ENCODE data around the gene ZNF385B.

The ZNF385B gene

DNA sequence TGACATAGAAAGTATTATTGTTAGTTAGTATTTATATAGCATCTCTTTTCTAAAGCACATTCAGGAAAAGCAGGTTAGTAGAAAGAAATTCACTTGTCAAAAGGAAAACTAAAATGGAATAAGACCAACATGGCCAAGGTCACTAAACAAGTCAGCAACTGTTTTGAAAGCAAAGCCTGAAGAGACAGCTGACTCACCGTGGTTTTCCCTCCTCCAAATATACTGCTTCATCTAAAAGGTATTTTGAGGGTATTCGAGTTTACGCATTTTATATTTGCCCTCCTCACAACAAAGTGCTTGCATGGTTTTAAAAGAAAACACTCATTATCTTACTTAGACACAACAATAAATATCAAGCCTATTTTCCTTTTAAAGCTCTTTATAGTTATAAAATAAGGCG, 24.0 kb downstream of the ZNF385B start:
- peaks cover 16% of the 10 kb centered on the region for H3K27me3 Mint-ChIP-seq (ENCODE audit: low read depth)
- H3K36me3 Mint-ChIP-seq (ENCODE audit: low read depth), result no peaks in the 10 kb centered on the region
- no peak overlapping the region for H3K4me3 Mint-ChIP-seq
- H3K9me3 Mint-ChIP-seq, result no peaks in the 10 kb centered on the region
- H3K4me1 Mint-ChIP-seq (ENCODE audit: low read depth), result no peaks in the 10 kb centered on the region
- H3K27ac Mint-ChIP-seq, result no peak overlapping the region

DNA sequence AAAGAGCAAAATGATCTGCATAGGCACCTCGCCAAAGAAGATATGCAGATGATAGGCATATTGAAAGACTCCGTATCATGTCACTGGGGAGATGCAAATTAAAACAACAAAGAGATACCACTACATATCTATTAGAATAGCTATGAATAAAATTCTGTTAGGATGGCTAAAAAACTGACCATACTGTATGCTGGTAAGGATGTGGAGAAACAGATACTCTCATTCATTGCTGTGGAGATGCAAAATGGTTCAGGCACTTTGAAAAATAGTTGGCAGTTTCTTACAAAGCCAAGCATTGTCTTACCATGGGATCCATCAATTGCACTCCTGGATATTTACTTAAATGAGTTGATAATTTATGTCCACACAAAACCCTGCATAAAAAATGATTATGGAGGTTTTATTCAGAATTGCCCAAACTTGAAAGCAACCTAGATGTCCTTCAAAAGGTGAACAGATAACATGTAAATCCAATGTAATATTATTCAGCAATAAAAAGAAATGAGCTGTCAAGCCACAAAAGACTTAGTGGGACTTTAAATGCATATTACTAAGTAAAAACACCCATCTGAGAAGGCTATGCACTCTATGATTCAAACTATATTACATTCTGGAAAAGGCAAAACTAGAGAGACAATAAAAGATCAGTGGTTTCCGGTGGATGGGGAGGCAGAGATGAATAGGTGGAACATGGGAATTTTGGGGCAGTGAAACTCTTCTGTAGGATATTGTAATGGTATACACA, 31.2 kb downstream of the ZNF385B start:
- H3K4me1 Mint-ChIP-seq (ENCODE audit: low read depth), result no peaks in the 10 kb centered on the region

DNA sequence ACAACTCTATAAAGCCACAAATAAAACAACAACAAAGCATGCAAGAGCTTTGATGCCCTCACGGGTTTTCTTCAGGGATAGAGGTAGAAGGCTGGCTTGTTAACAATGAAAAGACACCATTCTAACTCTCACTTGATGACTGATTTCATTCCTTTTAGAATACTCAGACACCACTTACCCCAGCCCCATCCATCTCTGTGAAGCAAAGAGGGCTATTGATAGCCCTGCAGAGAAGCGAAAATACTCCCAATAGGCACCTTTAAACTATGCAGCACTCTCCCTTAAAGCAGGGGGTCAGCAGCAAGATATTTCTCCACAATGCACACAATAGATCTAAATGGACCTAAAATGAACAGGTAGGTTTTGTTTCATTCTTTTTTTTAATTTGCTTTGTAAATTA, 35.1 kb downstream of the ZNF385B start:
- Mint-ChIP-seq H3K4me3 (no peak overlapping the region), H3K27ac (no peak overlapping the region), H3K36me3 (ENCODE audit: low read depth) (no peaks in the 10 kb centered on the region), H3K9me3 (no peaks in the 10 kb centered on the region), H3K27me3 (ENCODE audit: low read depth) (no peaks in the 10 kb centered on the region), H3K4me1 (ENCODE audit: low read depth) (no peaks in the 10 kb centered on the region)

More for the DNA sequence above, 31.2 kb downstream of the ZNF385B start:
- Mint-ChIP-seq H3K27ac (no peak overlapping the region), H3K27me3 (ENCODE audit: low read depth) (peaks cover 6% of the 10 kb centered on the region), H3K9me3 (no peaks in the 10 kb centered on the region), H3K4me3 (no peak overlapping the region), H3K36me3 (ENCODE audit: low read depth) (no peaks in the 10 kb centered on the region)

DNA sequence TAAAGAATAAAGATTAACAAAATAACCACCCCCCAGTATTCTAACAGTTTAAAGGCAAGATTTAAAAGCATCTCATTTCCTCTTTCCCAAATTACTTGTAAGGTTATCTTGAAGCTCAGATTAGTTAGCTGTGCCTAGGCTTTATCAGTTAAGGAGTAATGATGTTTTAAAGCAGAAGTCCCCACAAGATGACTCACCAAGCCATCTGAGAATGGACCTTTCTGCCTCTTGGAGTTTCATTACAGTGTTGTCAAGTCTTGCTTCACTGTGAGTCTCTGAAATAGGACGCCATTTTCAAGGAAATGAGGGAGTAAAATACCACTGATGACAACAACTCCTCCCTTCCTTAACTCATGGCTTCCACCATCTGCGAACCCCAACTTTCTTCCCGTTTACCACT, 35.9 kb downstream of the ZNF385B start:
- H3K4me1 Mint-ChIP-seq (ENCODE audit: low read depth), result no peaks in the 10 kb centered on the region
- no peaks in the 10 kb centered on the region for H3K9me3 Mint-ChIP-seq

DNA sequence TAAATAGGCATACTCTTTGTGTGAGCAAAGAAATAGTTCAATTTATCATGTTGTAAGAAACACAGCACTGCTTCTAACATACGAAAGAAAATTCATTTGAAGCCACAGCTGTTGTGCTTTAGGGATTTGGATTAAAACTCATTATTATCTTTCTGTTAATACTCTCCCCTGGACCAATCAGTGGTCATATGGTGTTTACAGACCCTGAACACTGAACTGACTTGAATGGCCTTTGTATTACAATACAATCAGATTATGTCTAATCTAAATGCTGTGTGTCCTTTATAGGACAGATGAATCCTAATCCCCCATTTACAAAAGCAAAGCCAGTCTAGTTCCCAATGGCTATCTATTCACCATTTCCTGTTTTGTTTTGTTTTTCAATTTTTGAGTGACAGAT, 36.5 kb downstream of the ZNF385B start:
- Mint-ChIP-seq H3K4me3 (no peak overlapping the region), H3K27me3 (ENCODE audit: low read depth) (no peaks in the 10 kb centered on the region), H3K27ac (no peak overlapping the region), H3K36me3 (ENCODE audit: low read depth) (no peaks in the 10 kb centered on the region), H3K9me3 (no peaks in the 10 kb centered on the region), H3K4me1 (ENCODE audit: low read depth) (no peaks in the 10 kb centered on the region)

More for the DNA sequence above, 35.9 kb downstream of the ZNF385B start:
- Mint-ChIP-seq H3K27ac (no peak overlapping the region), H3K36me3 (ENCODE audit: low read depth) (no peaks in the 10 kb centered on the region), H3K27me3 (ENCODE audit: low read depth) (no peaks in the 10 kb centered on the region), H3K4me3 (no peak overlapping the region)

DNA sequence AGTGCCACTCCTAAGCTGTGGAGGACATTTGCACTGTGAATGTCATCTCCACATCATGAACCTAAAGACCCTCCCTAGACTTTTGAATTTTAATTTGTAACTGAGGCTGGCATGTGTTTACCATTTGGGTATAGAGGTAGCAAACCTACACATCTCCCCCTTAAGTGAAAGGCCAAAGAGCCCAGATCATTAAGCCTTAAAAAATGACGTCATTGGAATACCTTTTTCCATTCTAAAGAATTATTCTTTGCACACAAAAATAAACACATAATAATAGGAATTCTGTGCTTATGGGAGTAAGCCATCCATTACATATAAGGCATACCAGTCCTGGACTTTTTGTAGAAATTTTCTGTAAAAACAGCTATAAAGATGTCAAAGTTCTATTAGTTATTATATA, 38.9 kb downstream of the ZNF385B start:
- H3K36me3 Mint-ChIP-seq (ENCODE audit: low read depth), result no peaks in the 10 kb centered on the region
- H3K9me3 Mint-ChIP-seq, result no peaks in the 10 kb centered on the region
- H3K4me3 Mint-ChIP-seq, result no peak overlapping the region
- no peaks in the 10 kb centered on the region for H3K4me1 Mint-ChIP-seq (ENCODE audit: low read depth)
- no peak overlapping the region for H3K27ac Mint-ChIP-seq
- no peaks in the 10 kb centered on the region for H3K27me3 Mint-ChIP-seq (ENCODE audit: low read depth)

DNA sequence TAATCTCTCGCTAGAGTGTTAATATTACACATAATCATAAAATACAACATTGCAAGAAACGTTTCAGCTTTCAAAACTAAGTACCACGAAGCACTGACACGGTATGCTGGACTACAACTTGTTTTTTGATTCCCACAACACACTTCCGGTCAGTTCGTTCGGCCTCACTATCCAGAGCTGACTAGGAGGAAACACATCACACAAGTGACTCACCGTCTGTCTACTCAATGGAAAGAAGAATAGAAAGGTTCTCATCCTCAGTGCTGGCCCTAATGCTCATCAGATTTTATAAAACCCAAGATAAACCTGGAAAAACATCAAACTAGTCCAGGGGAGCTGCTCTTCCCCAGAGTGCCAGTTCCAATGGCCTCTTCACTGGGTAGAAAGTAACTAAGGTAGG, 42.9 kb downstream of the ZNF385B start:
- no peaks in the 10 kb centered on the region for H3K4me1 Mint-ChIP-seq (ENCODE audit: low read depth)
- no peak overlapping the region for H3K27ac Mint-ChIP-seq
- H3K9me3 Mint-ChIP-seq, result no peaks in the 10 kb centered on the region
- no peaks in the 10 kb centered on the region for H3K36me3 Mint-ChIP-seq (ENCODE audit: low read depth)
- H3K27me3 Mint-ChIP-seq (ENCODE audit: low read depth), result no peaks in the 10 kb centered on the region
- no peak overlapping the region for H3K4me3 Mint-ChIP-seq

DNA sequence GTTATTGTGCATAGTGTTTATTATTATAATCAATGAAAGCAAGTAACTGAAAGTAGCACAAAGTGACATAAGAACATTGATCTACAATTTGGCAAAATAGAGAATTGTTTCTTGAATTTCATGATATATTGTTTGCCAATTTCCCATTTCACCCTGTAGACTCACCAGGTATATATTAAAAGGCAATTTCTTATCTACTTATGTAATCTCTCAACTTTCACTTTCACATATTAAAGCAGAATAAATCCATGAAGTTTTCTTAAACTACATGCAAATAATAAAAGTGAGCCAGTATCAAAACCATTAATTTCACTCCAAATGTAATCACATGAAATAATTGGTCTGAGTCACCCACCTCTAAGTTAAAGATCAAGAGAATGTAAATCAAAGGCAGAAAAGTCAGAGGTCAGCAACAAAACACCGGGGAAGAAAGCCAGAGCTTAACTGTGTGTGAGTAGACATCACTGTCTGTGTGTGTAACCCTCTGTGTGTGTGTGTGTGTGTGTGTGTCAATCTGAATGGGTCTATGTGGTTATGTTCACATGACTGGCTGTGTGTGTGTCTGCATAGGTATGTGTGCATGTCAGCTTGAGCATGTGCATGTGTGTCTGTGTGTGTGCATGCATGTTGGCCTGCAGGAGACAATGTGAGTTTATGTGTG, 44.1 kb downstream of the ZNF385B start:
- Mint-ChIP-seq H3K36me3 (ENCODE audit: low read depth) (no peaks in the 10 kb centered on the region), H3K4me1 (ENCODE audit: low read depth) (no peaks in the 10 kb centered on the region), H3K9me3 (no peaks in the 10 kb centered on the region), H3K27me3 (ENCODE audit: low read depth) (no peaks in the 10 kb centered on the region), H3K27ac (no peak overlapping the region), H3K4me3 (no peak overlapping the region)

DNA sequence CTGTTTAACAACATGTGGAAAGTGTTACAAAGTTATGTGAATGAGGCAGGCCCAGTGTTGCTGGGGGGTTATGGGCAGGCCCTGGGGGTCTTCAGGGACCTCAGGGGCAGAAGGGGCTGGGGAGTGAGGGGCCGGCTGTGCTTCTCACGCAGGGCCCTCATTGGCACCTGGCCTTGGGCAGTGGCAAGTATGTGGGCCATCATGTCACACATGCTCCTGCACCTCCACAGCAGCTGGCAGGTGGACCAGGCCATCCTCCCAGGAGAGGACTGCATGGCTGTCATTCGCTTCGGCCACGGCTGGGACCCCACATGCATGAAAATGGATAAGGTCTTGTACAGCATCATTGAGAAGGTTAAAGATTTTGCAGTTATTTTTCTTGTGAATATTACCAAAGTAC, 47.4 kb downstream of the ZNF385B start:
- Mint-ChIP-seq H3K4me1 (ENCODE audit: low read depth) (no peaks in the 10 kb centered on the region), H3K27me3 (ENCODE audit: low read depth) (no peaks in the 10 kb centered on the region), H3K4me3 (no peak overlapping the region), H3K27ac (no peak overlapping the region), H3K36me3 (ENCODE audit: low read depth) (no peaks in the 10 kb centered on the region), H3K9me3 (no peaks in the 10 kb centered on the region)

DNA sequence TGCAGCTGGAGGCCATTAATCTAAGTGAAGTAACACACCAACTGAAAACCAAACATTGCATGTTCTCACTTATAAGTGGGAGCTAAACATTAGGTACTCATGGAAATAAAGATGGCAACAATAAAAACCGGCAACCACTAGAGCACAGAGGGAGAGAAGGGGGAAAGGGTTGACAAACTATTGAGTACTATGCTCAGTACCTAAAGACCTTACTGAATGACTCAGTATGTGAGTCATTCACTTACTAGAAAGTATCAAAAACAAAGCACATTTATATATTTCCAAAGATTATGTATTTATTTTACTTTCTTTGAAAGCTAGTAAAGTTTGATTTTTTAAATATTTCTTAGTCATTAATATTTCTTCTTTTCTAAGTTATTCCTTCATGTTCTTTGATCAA, 48.9 kb downstream of the ZNF385B start:
- Mint-ChIP-seq H3K36me3 (ENCODE audit: low read depth) (no peaks in the 10 kb centered on the region), H3K4me1 (ENCODE audit: low read depth) (no peaks in the 10 kb centered on the region), H3K27me3 (ENCODE audit: low read depth) (no peaks in the 10 kb centered on the region)

DNA sequence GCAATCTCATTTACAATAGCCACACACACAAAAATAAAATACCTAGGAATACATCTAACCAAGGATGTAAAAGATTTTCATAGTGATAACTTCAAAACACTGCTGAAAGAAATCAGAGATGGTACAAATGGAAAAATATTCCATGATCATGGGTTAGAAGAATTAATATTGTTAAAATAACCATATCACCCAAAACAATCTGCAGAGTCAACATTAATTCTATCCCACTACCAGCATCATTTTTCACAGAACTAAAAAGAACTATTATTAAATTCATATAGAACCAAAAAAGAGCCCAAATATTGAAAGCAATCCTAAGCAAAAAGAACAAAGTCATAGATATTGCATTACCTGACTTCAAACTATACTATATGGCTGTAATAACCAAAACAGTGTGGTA, 50.4 kb downstream of the ZNF385B start:
- Mint-ChIP-seq H3K36me3 (ENCODE audit: low read depth) (no peaks in the 10 kb centered on the region), H3K4me3 (no peak overlapping the region), H3K9me3 (no peaks in the 10 kb centered on the region), H3K27ac (no peak overlapping the region), H3K27me3 (ENCODE audit: low read depth) (no peaks in the 10 kb centered on the region), H3K4me1 (ENCODE audit: low read depth) (no peaks in the 10 kb centered on the region)

More for the DNA sequence above, 48.9 kb downstream of the ZNF385B start:
- no peak overlapping the region for H3K27ac Mint-ChIP-seq
- no peaks in the 10 kb centered on the region for H3K9me3 Mint-ChIP-seq
- H3K4me3 Mint-ChIP-seq, result no peak overlapping the region

DNA sequence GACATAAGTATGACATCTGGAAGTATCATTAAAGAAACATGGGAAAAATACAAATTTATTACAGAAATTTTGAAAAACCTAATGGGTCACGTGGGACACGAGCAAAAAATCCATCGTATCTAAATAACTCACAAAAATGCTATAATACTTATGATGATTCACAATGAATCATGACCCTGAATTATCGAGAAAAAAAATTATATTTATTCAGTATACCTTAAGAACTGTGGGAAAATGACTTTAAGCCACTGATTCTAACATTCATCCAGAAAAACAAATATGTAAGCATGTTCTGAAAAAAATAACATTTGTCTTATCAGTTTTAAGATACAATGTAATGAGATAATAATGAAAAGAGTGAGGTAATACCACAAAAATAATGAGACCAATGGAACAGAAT, 51.8 kb downstream of the ZNF385B start:
- H3K9me3 Mint-ChIP-seq, result no peaks in the 10 kb centered on the region

DNA sequence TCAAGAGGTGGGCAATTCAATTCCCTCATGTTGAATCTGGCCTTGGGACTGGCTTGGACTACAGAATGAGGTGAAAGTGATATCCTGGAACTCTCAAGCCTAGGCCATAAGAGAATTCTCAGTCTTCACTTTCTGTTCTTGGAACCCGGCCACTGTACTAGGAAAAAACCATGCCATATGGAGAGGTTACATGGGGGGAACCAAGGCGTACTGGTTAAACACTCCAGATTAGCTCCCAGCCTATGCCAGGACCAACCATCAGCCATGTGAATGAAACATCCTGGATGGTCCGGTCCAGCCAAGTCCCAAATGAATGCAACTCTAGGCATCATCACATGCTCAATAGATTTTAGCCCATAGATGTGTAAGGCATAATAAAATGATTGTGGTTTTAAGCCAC, 56.4 kb downstream of the ZNF385B start:
- H3K27me3 Mint-ChIP-seq (ENCODE audit: low read depth), result no peaks in the 10 kb centered on the region
- no peaks in the 10 kb centered on the region for H3K9me3 Mint-ChIP-seq
- H3K36me3 Mint-ChIP-seq (ENCODE audit: low read depth), result no peaks in the 10 kb centered on the region
- H3K4me1 Mint-ChIP-seq (ENCODE audit: low read depth), result no peaks in the 10 kb centered on the region
- H3K27ac Mint-ChIP-seq, result no peak overlapping the region
- H3K4me3 Mint-ChIP-seq, result no peak overlapping the region

More for the DNA sequence above, 51.8 kb downstream of the ZNF385B start:
- Mint-ChIP-seq H3K4me1 (ENCODE audit: low read depth) (no peaks in the 10 kb centered on the region), H3K4me3 (no peak overlapping the region), H3K36me3 (ENCODE audit: low read depth) (no peaks in the 10 kb centered on the region), H3K27me3 (ENCODE audit: low read depth) (no peaks in the 10 kb centered on the region), H3K27ac (no peak overlapping the region)

DNA sequence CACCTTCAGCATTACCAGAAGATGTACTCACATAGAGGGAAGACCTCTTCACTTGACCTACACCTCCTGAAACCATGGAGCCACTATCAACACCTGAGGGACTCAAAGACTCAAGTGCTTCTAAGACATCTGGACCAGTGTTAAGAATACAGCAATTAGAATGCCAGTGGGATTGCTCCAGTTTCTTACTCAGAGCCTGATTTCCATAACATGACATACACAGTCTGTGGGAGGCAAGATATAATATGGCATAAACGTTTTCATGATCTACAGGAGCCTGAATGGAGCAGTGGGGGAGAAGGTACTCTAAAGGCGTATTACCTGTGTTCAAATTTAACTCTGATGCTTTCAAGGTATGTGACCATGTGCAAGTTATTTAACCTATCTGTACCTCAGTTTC, 57.2 kb downstream of the ZNF385B start:
- H3K27me3 Mint-ChIP-seq (ENCODE audit: low read depth), result no peaks in the 10 kb centered on the region
- H3K36me3 Mint-ChIP-seq (ENCODE audit: low read depth), result no peaks in the 10 kb centered on the region
- H3K27ac Mint-ChIP-seq, result no peak overlapping the region
- no peaks in the 10 kb centered on the region for H3K9me3 Mint-ChIP-seq
- H3K4me3 Mint-ChIP-seq, result no peak overlapping the region
- no peaks in the 10 kb centered on the region for H3K4me1 Mint-ChIP-seq (ENCODE audit: low read depth)

DNA sequence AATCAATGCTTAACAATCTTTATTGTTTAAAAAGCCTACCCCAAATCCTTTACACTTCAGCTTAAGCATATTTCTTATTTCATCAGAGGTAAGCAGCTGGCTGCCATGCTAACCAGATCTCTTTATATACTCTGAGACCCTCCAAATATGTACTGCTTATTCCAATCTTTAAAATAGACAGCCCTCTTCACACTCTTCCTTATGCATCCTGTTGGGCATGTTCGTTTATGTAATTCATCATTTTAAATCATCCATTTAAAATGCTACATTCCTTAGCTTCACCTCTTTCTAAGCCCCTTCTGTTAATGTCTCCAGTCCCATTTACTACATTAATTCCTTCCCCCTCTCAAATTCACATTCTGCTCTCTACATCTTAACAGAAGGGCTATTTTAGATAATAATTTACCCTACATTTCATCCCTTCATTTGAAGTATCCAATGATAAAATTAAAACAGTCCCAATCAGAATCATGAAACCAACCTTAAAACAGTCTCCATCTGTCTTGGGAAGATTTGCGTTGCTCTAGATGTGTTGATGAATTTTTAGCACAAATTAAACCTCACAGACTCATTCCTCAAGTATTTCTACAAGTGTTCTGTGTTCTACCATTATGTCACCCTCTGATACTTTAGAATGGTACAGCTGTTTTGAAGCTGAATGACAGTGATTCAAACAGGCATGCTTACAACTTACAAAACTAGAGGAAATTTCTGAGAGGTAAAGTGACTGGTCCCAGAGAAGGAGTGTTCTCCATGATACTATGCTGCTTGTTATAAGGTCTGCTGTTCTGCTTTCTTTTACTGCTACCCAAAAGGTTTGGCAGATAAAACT, 59.1 kb downstream of the ZNF385B start:
- no peaks in the 10 kb centered on the region for H3K36me3 Mint-ChIP-seq (ENCODE audit: low read depth)
- no peaks in the 10 kb centered on the region for H3K4me1 Mint-ChIP-seq (ENCODE audit: low read depth)
- no peak overlapping the region for H3K4me3 Mint-ChIP-seq
- H3K9me3 Mint-ChIP-seq, result no peaks in the 10 kb centered on the region
- H3K27me3 Mint-ChIP-seq (ENCODE audit: low read depth), result no peaks in the 10 kb centered on the region
- no peak overlapping the region for H3K27ac Mint-ChIP-seq

All from T-helper 1 cell treated with Interleukin-12 subunit alpha and Interleukin-12 subunit beta and Interleukin-4 antibody, amounts not matched to agents 30 μg/mL and 1 μg/mL, for 36 hours (primary cell).